K562 (cell line): ENCODE measurements around the gene C1QA. TPM values are rescaled to one million over a fixed set of nuclear protein-coding genes. Genes with fewer than 3 reads are reported as not detected.
A peak's percentile ranks its signal among the peaks of the same experiment; 100 is the strongest.

Source experiments
- ATAC-seq: fragments of 200-7000 bp; cut with Tn5 transposase; 3 replicates; pipeline ENCODE4 v1.9.1; 2020; ENCODE audit warnings: moderate library complexity
- BruUV-seq: library from RNA; stranded (reverse); fragments of 400-500 nt; replicated peaks from 2 replicates; lab custom pipeline; 2021; lab: Mats Ljungman, UMichigan
- CTCF ChIA-PET: fragments of 300-600 bp; formaldehyde crosslinking; extraction: SDS; loops from one replicate; lab custom pipeline; 2021; ENCODE audit warnings: low intra/inter-chr PET ratio; lab: Yijun Ruan, JAX
- POLR2A ChIA-PET: fragments of 300-600, 350-650 bp; sonication (Branson Sonifier 250); formaldehyde crosslinking; extraction: SDS; loops from one replicate; lab custom pipeline; 2021; ENCODE audit warnings: antibody characterized with exemption, inconsistent platforms; lab: Yijun Ruan, JAX
- DNase-seq, 4 experiments: peaks; one replicate each; pipeline versions ENCODE4 v3.0.0 to v3.0.0-alpha.2; 2011 to 2018; ENCODE audit warnings: low spot score in 3 of 4, mixed read lengths in 3 of 4; ENCODE audit errors: extremely low read depth in 1 of 4
- FAIRE-seq: peaks from 2 replicates; lab custom pipeline; 2011; peaks lifted over from hg19 to GRCh38; lab: Jason Lieb, UNC
- H2AFZ ChIP-seq: 2 replicates; pipeline ENCODE4 v1.6.0; 2011; ENCODE audit warnings: low read depth, low read length, control low read depth, inconsistent platforms
- H3K27ac ChIP-seq: fragments of 200-600 bp; 3 replicates; pipeline ENCODE4 v1.8.0; 2011; ENCODE audit warnings: low read depth, mild to moderate bottlenecking, control low read depth, inconsistent platforms, low read length, moderate library complexity, mixed read lengths; ENCODE audit errors: extremely low read depth
- H3K27me3 ChIP-seq, 2 experiments: fragments of 300-600 bp in 1 of 2; 2 replicates in 1 of 2; 3 replicates in 1 of 2; pipeline versions ENCODE4 v1.6.0 to v1.8.0; 2011; ENCODE audit warnings: inconsistent platforms in 2 of 2, low read length in 2 of 2, mild to moderate bottlenecking in 1 of 2, mixed read lengths in 1 of 2, moderate library complexity in 1 of 2; ENCODE audit not compliant: control insufficient read depth in 2 of 2, insufficient read depth in 2 of 2
- H3K36me3 ChIP-seq: fragments of 300-600 bp; 3 replicates; pipeline ENCODE4 v1.8.0; 2011; ENCODE audit warnings: mild to moderate bottlenecking, low read length, inconsistent platforms; ENCODE audit not compliant: control insufficient read depth, insufficient read depth
- H3K4me1 ChIP-seq, 2 experiments: fragments of 200-600 bp in 1 of 2; replicated peaks in 1 of 2; 2 replicates in 1 of 2; 3 replicates in 1 of 2; pipeline versions ENCODE4 v1.5.1 to v1.8.0; 2011; ENCODE audit warnings: inconsistent platforms in 2 of 2, low read length in 2 of 2, mild to moderate bottlenecking in 1 of 2, mixed read lengths in 1 of 2, moderate library complexity in 1 of 2; ENCODE audit not compliant: control insufficient read depth in 2 of 2, insufficient read depth in 2 of 2
- H3K4me2 ChIP-seq: 2 replicates; pipeline ENCODE4 v1.6.1; 2011; ENCODE audit warnings: low read length, control low read depth, inconsistent platforms, mixed read lengths; ENCODE audit not compliant: insufficient read depth
- H3K4me3 ChIP-seq: fragments of 200-600 bp; sonication (generic), shearing (Covaris generic); 2 replicates; pipeline ENCODE4 v1.5.1; 2016; ENCODE audit warnings: control low read depth, inconsistent platforms
- H3K79me2 ChIP-seq: fragments of 200-600 bp; 3 replicates; pipeline ENCODE4 v1.8.0; 2011; ENCODE audit warnings: low read length, inconsistent platforms; ENCODE audit not compliant: control insufficient read depth, insufficient read depth
- H3K9ac ChIP-seq, 2 experiments: 2 replicates each; pipeline versions ENCODE4 v1.6.0 to v1.6.1; 2011; ENCODE audit warnings: low read depth in 2 of 2, low read length in 2 of 2, control low read depth in 1 of 2, inconsistent platforms in 1 of 2, mild to moderate bottlenecking in 1 of 2, mixed read lengths in 1 of 2; ENCODE audit not compliant: insufficient read depth in 1 of 2
- H3K9me1 ChIP-seq: one replicate; pipeline ENCODE4 v1.6.0; 2011; ENCODE audit warnings: inconsistent platforms, mild to moderate bottlenecking, low read length, moderate library complexity; ENCODE audit not compliant: control insufficient read depth, insufficient read depth
- H3K9me3 ChIP-seq: replicated peaks from 2 replicates; pipeline ENCODE4 v1.5.1; 2011; ENCODE audit warnings: low read depth, low read length, inconsistent platforms; ENCODE audit not compliant: control insufficient read depth, insufficient read depth
- H4K20me1 ChIP-seq: replicated peaks from 2 replicates; pipeline ENCODE4 v1.6.1; 2011; ENCODE audit warnings: low read length, inconsistent platforms, mixed read lengths; ENCODE audit not compliant: control insufficient read depth, insufficient read depth
- ADNP ChIP-seq: fragments of 200-800 bp; sonication (Bioruptor generic); IDR thresholded peaks from 2 replicates; pipeline ENCODE4 v1.6.1; 2016; ENCODE audit warnings: missing genetic modification characterization, missing compliant biosample characterization
- BCOR ChIP-seq: fragments of 450-650 bp; IDR thresholded peaks from 2 replicates; pipeline ENCODE4 v1.6.1; 2016
- CHCHD3 ChIP-seq: fragments of 250-450 bp; sonication (Bioruptor Pico); IDR thresholded peaks from 2 replicates; pipeline ENCODE4 v2.1.2; 2022; ENCODE audit warnings: mild to moderate bottlenecking
- CTCF ChIP-seq, 3 experiments: IDR thresholded peaks in 2 of 3; conservative IDR thresholded peaks in 1 of 3; 2 replicates each; pipeline ENCODE4 v1.5.1; 2011 to 2012; ENCODE audit warnings: low read length in 3 of 3, mild to moderate bottlenecking in 3 of 3, control low read depth in 2 of 3, improper control_type of control experiment in 1 of 3, inconsistent platforms in 1 of 3, low read depth in 1 of 3, mixed read lengths in 1 of 3, moderate library complexity in 1 of 3; ENCODE audit not compliant: insufficient read depth in 2 of 3
- FOXJ2 ChIP-seq: fragments of 200-800 bp; sonication (Bioruptor generic); IDR thresholded peaks from 2 replicates; pipeline ENCODE4 v1.6.1; 2016; ENCODE audit warnings: missing genetic modification characterization, missing compliant biosample characterization
- HIVEP1 ChIP-seq: fragments of 250-450 bp; sonication (Bioruptor Pico); IDR thresholded peaks from 2 replicates; pipeline ENCODE4 v1.4.0; 2020; ENCODE audit warnings: mild to moderate bottlenecking
- HMGN3 ChIP-seq: IDR thresholded peaks from 2 replicates; pipeline ENCODE4 v1.6.1; 2011; ENCODE audit warnings: borderline replicate concordance, low read depth, mild to moderate bottlenecking, mixed read lengths, low read length; ENCODE audit not compliant: insufficient read length; ENCODE audit errors: extremely low read depth
- KDM1A ChIP-seq, 2 experiments: fragments of 450-650 bp; IDR thresholded peaks; 2 replicates each; pipeline ENCODE4 v1.6.1; 2016; ENCODE audit warnings: mild to moderate bottlenecking in 2 of 2
- RBM25 ChIP-seq: fragments of 200-400 bp; formaldehyde crosslinking; IDR thresholded peaks from 2 replicates; pipeline ENCODE4 v1.6.1; 2018; ENCODE audit warnings: low read length, low read depth, moderate library complexity; ENCODE audit not compliant: severe bottlenecking
- RCOR1 ChIP-seq, 2 experiments: IDR thresholded peaks; 2 replicates each; pipeline ENCODE4 v1.6.1; 2012; ENCODE audit warnings: low read depth in 2 of 2, low read length in 2 of 2, borderline replicate concordance in 1 of 2, improper control_type of control experiment in 1 of 2
- SMARCA4 ChIP-seq: fragments of 450-650 bp; IDR thresholded peaks from 2 replicates; pipeline ENCODE4 v1.6.1; 2016
- SMARCA5 ChIP-seq: fragments of 450-650 bp; IDR thresholded peaks from 2 replicates; pipeline ENCODE4 v1.6.1; 2016
- TRIM28 ChIP-seq: fragments of 450-650 bp; IDR thresholded peaks from 2 replicates; pipeline ENCODE4 v1.6.1; 2017
- ZFP36 ChIP-seq: fragments of 150-350 bp; IDR thresholded peaks from 2 replicates; pipeline ENCODE4 v1.6.1; 2018; ENCODE audit warnings: low read length, low read depth; ENCODE audit not compliant: partially characterized antibody
- WGBS: fragments of 100-300 bp; shearing (Covaris generic); methylation state at CpG from one replicate; pipeline ENCODE4 v1.1.6; 2016; ENCODE audit warnings: low coverage, mixed read lengths; ENCODE audit not compliant: insufficient coverage; ENCODE audit errors: missing lambda C conversion rate; 5-methylcytosine and 5-hydroxymethylcytosine counted together
- in situ Hi-C: fragments of 300-500 bp; cut with MboI; formaldehyde crosslinking; loops from 4 replicates; pipeline ENCODE4 v1.15.0; 2018; ENCODE audit warnings: inconsistent platforms, mixed read lengths
- intact Hi-C: fragments of 100-400 bp; cut with micrococcal nuclease; formaldehyde crosslinking; loops from 2 replicates; pipeline ENCODE4 v1.14.2; 2022
- polyA plus RNA-seq, 8 experiments: library from polyadenylated mRNA; depleted of rRNA in 4 of 8; stranded (reverse) in 5 of 8; unstranded in 3 of 8; fragments of >200 nt; fragmentation: Nextera tagmentation in 2 of 8; fragmentation: Illumina TruSeq in 1 of 8; extraction: Ambion mirVana in 2 of 8; extraction: Trizol in 1 of 8; gene quantifications; 2 replicates each; pipeline versions ENCODE4 v1.2.1 to v1.2.3, GENCODE V29; 2011 to 2014; ENCODE audit warnings: inconsistent platforms in 1 of 8, missing spikeins in 1 of 8
- total RNA-seq, 7 experiments: library from RNA; depleted of rRNA in 6 of 7; stranded (reverse); fragments of >200 nt in 6 of 7; fragmentation: Illumina TruSeq in 2 of 7; extraction: Trizol in 2 of 7; gene quantifications; 2 replicates each; pipeline versions ENCODE4 v1.2.1 to v1.2.3, GENCODE V29; 2011 to 2021; ENCODE audit warnings: low replicate concordance in 1 of 7
- TF ChIP-seq, protein P1 (sequence below): fragments of 450-650 bp; IDR thresholded peaks from one replicate; pipeline ENCODE4 v1.6.1; 2018; ENCODE audit warnings: mild to moderate bottlenecking, moderate library complexity; ENCODE audit not compliant: partially characterized antibody
- TF ChIP-seq, protein P2 (sequence below): sonication (generic); formaldehyde crosslinking; IDR thresholded peaks from 2 replicates; pipeline ENCODE4 v1.8.1; 2023; ENCODE audit warnings: missing genetic modification reagents, mild to moderate bottlenecking, borderline replicate concordance

Gene C1QA
- total and polyA plus RNA-seq, 9 of the 15 experiments (the other 6 are each of a cell fraction or from before 2014, with no cell fraction given): 0.71 TPM; not detected in 8

GRCh38 chr1:22654692-22655091 lies 18.3 kb downstream of the C1QA start:
- ChIA-PET CTCF (no interaction called here), POLR2A (interaction anchor here (0.6 kb wide), 2 partner anchors 18 to 71 kb away, joined by 3 to 4 read pairs; no protein-coding TSS in a partner anchor)
- Histone ChIP-seq H3K4me3 (no peak overlapping the region), H3K27ac (no peak overlapping the region), H2AFZ (no peak overlapping the region), H3K4me2 (no peak overlapping the region), H3K4me1 (peaks cover 0 to 3% of the 10 kb centered on the region in 2 experiments; a peak in 1 of 5 replicates), H3K27me3 (peaks cover 19 to 55% of the 10 kb centered on the region in 2 experiments), H3K79me2 (no peaks in the 10 kb centered on the region), H3K36me3 (no peaks in the 10 kb centered on the region), H3K9ac (no peak overlapping the region), H3K9me3 (no peaks in the 10 kb centered on the region), H4K20me1 (no peaks in the 10 kb centered on the region; the same call in none of the 2 replicates), H3K9me1 (no peaks in the 10 kb centered on the region)
- WGBS: 0% methylated on average over 5 of the region's 5 CpGs
- ATAC-seq (peak; percentile 55; the same call in 2 of the 3 replicates), DNase-seq (peak in 2 of 4 experiments; percentile 48 to 49), FAIRE-seq (no peak)
- BruUV-seq: no TSS peak
- intact Hi-C loops: no loop called here
- in situ Hi-C loops: no loop called here
- TF ChIP-seq CHCHD3 (CRISPR knock-in tag): no peak
- peak; percentile 76 for TF ChIP-seq RBM25
- no peak for TF ChIP-seq HMGN3
- TF ChIP-seq SMARCA5: peak; percentile 78; the same call in 1 of the 2 replicates
- TF ChIP-seq BCOR: peak; percentile 88
- TF ChIP-seq FOXJ2 (tag): no peak
- peak; percentile 36 to 47; a peak in 2 of 4 replicates for TF ChIP-seq KDM1A (IDR thresholded peaks at IDR 0.05)
- TF ChIP-seq SMARCA4: no peak
- TF ChIP-seq CTCF (IDR thresholded peaks at IDR 0.05 in 2 of 3, conservative IDR thresholded peaks at IDR 0.05 in 1 of 3; ENCODE audit: insufficient read depth in 2 of 3, low read depth in 1 of 3, low read length in 3 of 3): 0 out of 6 replicates have a peak, but pooled peaks of 2 of the 3 experiments have one; percentile 2 to 20
- TF ChIP-seq HIVEP1 (CRISPR knock-in tag): no peak
- TF ChIP-seq, protein P1, sequence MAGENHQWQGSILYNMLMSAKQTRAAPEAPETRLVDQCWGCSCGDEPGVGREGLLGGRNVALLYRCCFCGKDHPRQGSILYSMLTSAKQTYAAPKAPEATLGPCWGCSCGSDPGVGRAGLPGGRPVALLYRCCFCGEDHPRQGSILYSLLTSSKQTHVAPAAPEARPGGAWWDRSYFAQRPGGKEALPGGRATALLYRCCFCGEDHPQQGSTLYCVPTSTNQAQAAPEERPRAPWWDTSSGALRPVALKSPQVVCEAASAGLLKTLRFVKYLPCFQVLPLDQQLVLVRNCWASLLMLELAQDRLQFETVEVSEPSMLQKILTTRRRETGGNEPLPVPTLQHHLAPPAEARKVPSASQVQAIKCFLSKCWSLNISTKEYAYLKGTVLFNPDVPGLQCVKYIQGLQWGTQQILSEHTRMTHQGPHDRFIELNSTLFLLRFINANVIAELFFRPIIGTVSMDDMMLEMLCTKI: no peak
- TF ChIP-seq, protein P2, sequence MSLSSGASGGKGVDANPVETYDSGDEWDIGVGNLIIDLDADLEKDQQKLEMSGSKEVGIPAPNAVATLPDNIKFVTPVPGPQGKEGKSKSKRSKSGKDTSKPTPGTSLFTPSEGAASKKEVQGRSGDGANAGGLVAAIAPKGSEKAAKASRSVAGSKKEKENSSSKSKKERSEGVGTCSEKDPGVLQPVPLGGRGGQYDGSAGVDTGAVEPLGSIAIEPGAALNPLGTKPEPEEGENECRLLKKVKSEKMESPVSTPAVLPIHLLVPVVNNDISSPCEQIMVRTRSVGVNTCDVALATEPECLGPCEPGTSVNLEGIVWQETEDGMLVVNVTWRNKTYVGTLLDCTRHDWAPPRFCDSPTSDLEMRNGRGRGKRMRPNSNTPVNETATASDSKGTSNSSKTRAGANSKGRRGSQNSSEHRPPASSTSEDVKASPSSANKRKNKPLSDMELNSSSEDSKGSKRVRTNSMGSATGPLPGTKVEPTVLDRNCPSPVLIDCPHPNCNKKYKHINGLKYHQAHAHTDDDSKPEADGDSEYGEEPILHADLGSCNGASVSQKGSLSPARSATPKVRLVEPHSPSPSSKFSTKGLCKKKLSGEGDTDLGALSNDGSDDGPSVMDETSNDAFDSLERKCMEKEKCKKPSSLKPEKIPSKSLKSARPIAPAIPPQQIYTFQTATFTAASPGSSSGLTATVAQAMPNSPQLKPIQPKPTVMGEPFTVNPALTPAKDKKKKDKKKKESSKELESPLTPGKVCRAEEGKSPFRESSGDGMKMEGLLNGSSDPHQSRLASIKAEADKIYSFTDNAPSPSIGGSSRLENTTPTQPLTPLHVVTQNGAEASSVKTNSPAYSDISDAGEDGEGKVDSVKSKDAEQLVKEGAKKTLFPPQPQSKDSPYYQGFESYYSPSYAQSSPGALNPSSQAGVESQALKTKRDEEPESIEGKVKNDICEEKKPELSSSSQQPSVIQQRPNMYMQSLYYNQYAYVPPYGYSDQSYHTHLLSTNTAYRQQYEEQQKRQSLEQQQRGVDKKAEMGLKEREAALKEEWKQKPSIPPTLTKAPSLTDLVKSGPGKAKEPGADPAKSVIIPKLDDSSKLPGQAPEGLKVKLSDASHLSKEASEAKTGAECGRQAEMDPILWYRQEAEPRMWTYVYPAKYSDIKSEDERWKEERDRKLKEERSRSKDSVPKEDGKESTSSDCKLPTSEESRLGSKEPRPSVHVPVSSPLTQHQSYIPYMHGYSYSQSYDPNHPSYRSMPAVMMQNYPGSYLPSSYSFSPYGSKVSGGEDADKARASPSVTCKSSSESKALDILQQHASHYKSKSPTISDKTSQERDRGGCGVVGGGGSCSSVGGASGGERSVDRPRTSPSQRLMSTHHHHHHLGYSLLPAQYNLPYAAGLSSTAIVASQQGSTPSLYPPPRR (CRISPR knock-in tag): no peak
- peak; percentile 85 for TF ChIP-seq ZFP36
- TF ChIP-seq TRIM28: no peak
- TF ChIP-seq ADNP: peak; percentile 68
- peak in 1 of 2 experiments; percentile 17; a peak in 1 of 4 replicates for TF ChIP-seq RCOR1 (IDR thresholded peaks at IDR 0.05; ENCODE audit: borderline replicate concordance in 1 of 2, low read depth in 2 of 2, low read length in 2 of 2)
